Liver (tissue), 9 donors: ENCODE measurements around the gene MDM2. TPM values are rescaled to one million over a fixed set of nuclear protein-coding genes. Genes with fewer than 3 reads are reported as not detected.
"Not testable (repeated sequence)": the region's sequence is repeated elsewhere in the genome, so short reads cannot be mapped to it uniquely, and the experiment has no call there.

ENCODE experiments used
- DNase-seq: peaks from one replicate; pipeline ENCODE4 v3.0.0-alpha.2; 2017; ENCODE audit warnings: low spot score
- H3K27ac ChIP-seq, 2 donors: one replicate each; pipeline ENCODE4 v1.7.0; 2013; ENCODE audit warnings: inconsistent platforms in 2 of 2, low read length in 2 of 2, control low read depth in 1 of 2, low read depth in 1 of 2, mild to moderate bottlenecking in 1 of 2
- H3K27me3 ChIP-seq, 4 donors: one replicate each; pipeline versions ENCODE4 v1.6.1 to v1.7.0; 2013; ENCODE audit warnings: low read length in 3 of 4, inconsistent platforms in 1 of 4, mild to moderate bottlenecking in 1 of 4, moderate library complexity in 1 of 4; ENCODE audit not compliant: control insufficient read depth in 4 of 4, insufficient read depth in 4 of 4
- H3K36me3 ChIP-seq, 4 donors: one replicate each; pipeline versions ENCODE4 v1.6.1 to v1.7.0; 2013; ENCODE audit warnings: low read length in 3 of 4, mild to moderate bottlenecking in 3 of 4, low read depth in 1 of 4, moderate library complexity in 1 of 4; ENCODE audit not compliant: control insufficient read depth in 4 of 4, insufficient read depth in 3 of 4
- H3K4me1 ChIP-seq, 4 donors: one replicate each; pipeline versions ENCODE4 v1.6.1 to v1.7.0; 2013; ENCODE audit warnings: low read length in 3 of 4, mild to moderate bottlenecking in 3 of 4, moderate library complexity in 1 of 4; ENCODE audit not compliant: control insufficient read depth in 4 of 4, insufficient read depth in 4 of 4
- H3K4me3 ChIP-seq, 3 donors: one replicate each; pipeline versions ENCODE4 v1.6.1 to v1.7.0; 2013; ENCODE audit warnings: low read length in 3 of 3, control low read depth in 1 of 3, low read depth in 1 of 3, mild to moderate bottlenecking in 1 of 3
- H3K9ac ChIP-seq, 2 donors: one replicate each; pipeline ENCODE4 v1.7.0; 2013; ENCODE audit warnings: low read length in 2 of 2, mild to moderate bottlenecking in 2 of 2, moderate library complexity in 2 of 2, control low read depth in 1 of 2, low read depth in 1 of 2
- H3K9me3 ChIP-seq, 4 donors: one replicate each; pipeline versions ENCODE4 v1.6.1 to v1.7.0; 2013; ENCODE audit warnings: low read length in 3 of 4; ENCODE audit not compliant: control insufficient read depth in 4 of 4
- CTCF ChIP-seq: fragments of 150-350 bp; IDR thresholded peaks from 2 replicates; pipeline ENCODE4 v1.5.1; 2017; ENCODE audit warnings: improper control_type of control experiment, low read depth, low read length; ENCODE audit not compliant: missing input control
- EGR1 ChIP-seq, 2 donors: IDR thresholded peaks; 2 replicates each; pipeline ENCODE4 v1.6.1; 2016 to 2018; ENCODE audit warnings: antibody characterized with exemption in 2 of 2, low read depth in 2 of 2
- FOXA1 ChIP-seq: IDR thresholded peaks from 2 replicates; pipeline ENCODE4 v1.6.1; 2016; ENCODE audit warnings: antibody characterized with exemption
- GABPA ChIP-seq, 2 donors: IDR thresholded peaks in 1 of 2; conservative IDR thresholded peaks in 1 of 2; 2 replicates each; pipeline ENCODE4 v1.6.1; 2016; ENCODE audit warnings: antibody characterized with exemption in 2 of 2, mild to moderate bottlenecking in 1 of 2, moderate library complexity in 1 of 2
- HNF4G ChIP-seq: IDR thresholded peaks from 2 replicates; pipeline ENCODE4 v1.6.1; 2016; ENCODE audit warnings: antibody characterized with exemption
- NR2F2 ChIP-seq: IDR thresholded peaks from 2 replicates; pipeline ENCODE4 v1.6.1; 2016; ENCODE audit warnings: antibody characterized with exemption
- RAD21 ChIP-seq, 2 donors: IDR thresholded peaks; 2 replicates each; pipeline ENCODE4 v1.6.1; 2016; ENCODE audit warnings: antibody characterized with exemption in 2 of 2, mild to moderate bottlenecking in 2 of 2
- REST ChIP-seq: IDR thresholded peaks from 2 replicates; pipeline ENCODE4 v1.6.1; 2016; ENCODE audit warnings: antibody characterized with exemption, mild to moderate bottlenecking
- SP1 ChIP-seq: IDR thresholded peaks from 2 replicates; pipeline ENCODE4 v1.6.1; 2018; ENCODE audit warnings: antibody characterized with exemption, mild to moderate bottlenecking
- TAF1 ChIP-seq: conservative IDR thresholded peaks from 2 replicates; pipeline ENCODE4 v1.6.1; 2016; ENCODE audit warnings: antibody characterized with exemption, mild to moderate bottlenecking
- YY1 ChIP-seq: IDR thresholded peaks from 2 replicates; pipeline ENCODE4 v1.6.1; 2016; ENCODE audit warnings: antibody characterized with exemption, mild to moderate bottlenecking
- ZBTB33 ChIP-seq: IDR thresholded peaks from 2 replicates; pipeline ENCODE4 v1.6.1; 2016; ENCODE audit warnings: antibody characterized with exemption
- WGBS: extraction: QIAGEN DNeasy Blood & Tissue Kit; methylation state at CpG from one replicate; pipeline ENCODE4 v1.1.7; 2013; 5-methylcytosine and 5-hydroxymethylcytosine counted together
- polyA plus RNA-seq, 2 donors: library from polyadenylated mRNA; stranded (reverse) in 1 of 2; unstranded in 1 of 2; fragments of 200-250 nt in 1 of 2; fragments of >200 nt in 1 of 2; fragmentation: Nextera tagmentation in 1 of 2; extraction: Ambion mirVana in 1 of 2; gene quantifications; one replicate each; pipeline versions ENCODE4 v1.2.1 to v1.2.3, GENCODE V29; 2013 to 2015
- total RNA-seq, 2 donors: library from RNA; depleted of rRNA; stranded (reverse); fragments of >200 nt; gene quantifications; one replicate each; pipeline ENCODE4 v1.2.3, GENCODE V29; 2014
- donor health status: healthy.
- donor health status: healthy.
- donor health status: healthy.
- donor health status: healthy.
- donor health status: healthy.

Gene MDM2
- total and polyA plus RNA-seq, 4 donors: 10.1 to 69.4 (median 36.9) TPM

- H3K36me3 ChIP-seq: peaks cover 2 to 27% (median 8%) of the 10 kb centered on the region in 4 donors
- not testable (repeated sequence) for H3K27me3 ChIP-seq, H3K27ac ChIP-seq, H3K4me3 ChIP-seq, DNase-seq, H3K4me1 ChIP-seq, H3K9me3 ChIP-seq, H3K9ac ChIP-seq
- TF ChIP-seq CTCF (peak; percentile 56), RAD21 (IDR thresholded peaks at IDR 0.05) (peak; percentile 83 to 85)
- WGBS: 84% methylated on average over 8 of the region's 8 CpGs
Measured at GRCh38 chr12:68863886-68864454, 56.0 kb downstream of the MDM2 start.

GRCh38 chr12:68864604-68865003 lies 56.6 kb downstream of the MDM2 start:
- 95% methylated on average over 3 of the region's 3 CpGs for WGBS
- TF ChIP-seq SP1 (no peak), EGR1 (IDR thresholded peaks at IDR 0.05; ENCODE audit: low read depth in 2 of 2) (no peak), CTCF (no peak), YY1 (no peak), GABPA (IDR thresholded peaks at IDR 0.05 in 1 of 2, conservative IDR thresholded peaks at IDR 0.05 in 1 of 2) (no peak), REST (no peak), NR2F2 (no peak), TAF1 (no peak), FOXA1 (no peak), HNF4G (no peak), ZBTB33 (no peak)

More at GRCh38 chr12:68864604-68865003, 56.6 kb downstream of the MDM2 start:
- Histone ChIP-seq H3K27ac (no peak overlapping the region), H3K4me3 (no peak overlapping the region), H3K9me3 (no peaks in the 10 kb centered on the region), H3K27me3 (no peaks in the 10 kb centered on the region), H3K36me3 (peaks cover 2 to 33% (median 14%) of the 10 kb centered on the region in 4 donors), H3K9ac (no peak overlapping the region), H3K4me1 (no peaks in the 10 kb centered on the region)
- no peak for DNase-seq
